CD4-positive, alpha-beta T cell treated with Interleukin-17A for 1 hour (primary cell): ENCODE results near the gene LMO7.
"Not testable (repeated sequence)": the region's sequence is repeated elsewhere in the genome, so short reads cannot be mapped to it uniquely, and the experiment has no call there.

Experiments used
- DNase-seq: peaks from one replicate; pipeline ENCODE4 v3.0.0-alpha.2; 2020

Gene LMO7

DNA sequence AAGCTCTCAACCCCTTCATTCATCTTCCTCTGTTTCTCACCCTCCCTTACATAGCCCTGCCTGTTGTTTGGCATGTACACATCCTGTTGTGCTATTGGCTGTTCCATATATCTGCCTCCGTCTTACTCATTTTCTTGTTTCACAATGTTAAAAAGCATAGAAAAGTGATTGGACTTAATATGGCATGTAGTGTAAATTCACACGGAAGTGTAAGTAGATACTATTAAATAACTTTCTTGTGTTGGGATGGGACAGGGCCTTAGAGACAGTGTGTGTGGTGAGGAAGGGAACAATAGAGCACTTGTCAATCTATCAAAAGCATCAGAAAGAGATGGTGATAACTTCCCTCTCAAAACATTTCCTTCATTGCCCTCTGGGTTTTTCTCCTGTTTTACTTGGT is 12.3 kb downstream of the LMO7 start:
- no peak for DNase-seq

DNA sequence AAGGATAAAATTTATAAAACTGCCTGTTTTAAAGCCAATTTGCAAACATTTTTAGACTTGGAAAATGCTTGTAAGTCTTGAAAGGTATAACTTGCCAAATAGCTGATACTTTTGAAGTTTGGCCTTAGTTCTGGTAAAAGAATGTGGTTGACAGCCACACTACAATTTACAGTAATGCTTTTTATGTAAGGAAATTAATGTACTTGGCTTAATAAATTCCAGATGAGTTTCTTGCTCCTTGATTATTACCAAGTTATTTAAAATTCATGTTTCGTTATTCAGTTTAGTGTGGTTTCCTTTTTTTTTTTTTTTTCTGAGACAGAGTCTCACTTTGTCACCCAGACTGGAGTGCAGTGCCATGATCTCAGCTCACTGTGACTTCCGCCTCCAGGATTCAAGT is 14.9 kb downstream of the LMO7 start:
- no peak for DNase-seq

DNA sequence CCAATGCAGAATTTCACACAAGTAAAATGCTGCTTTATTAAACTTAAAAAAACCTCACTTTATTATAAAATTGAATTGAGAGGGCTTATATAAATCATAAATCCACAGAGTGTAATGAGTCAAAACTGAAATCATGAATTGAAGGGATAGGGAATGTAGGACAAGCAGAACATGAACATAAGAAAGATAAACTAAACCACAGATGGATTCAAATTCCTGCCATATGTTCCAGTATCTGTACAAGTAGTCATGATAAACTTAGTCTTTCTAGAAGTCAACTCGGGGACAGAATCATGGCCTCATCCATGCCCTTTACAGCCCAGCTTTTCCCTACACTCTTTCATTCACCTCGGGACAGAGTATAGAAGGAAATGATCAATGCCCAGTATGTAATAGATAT is 16.6 kb downstream of the LMO7 start:
- DNase-seq, result no peak

DNA sequence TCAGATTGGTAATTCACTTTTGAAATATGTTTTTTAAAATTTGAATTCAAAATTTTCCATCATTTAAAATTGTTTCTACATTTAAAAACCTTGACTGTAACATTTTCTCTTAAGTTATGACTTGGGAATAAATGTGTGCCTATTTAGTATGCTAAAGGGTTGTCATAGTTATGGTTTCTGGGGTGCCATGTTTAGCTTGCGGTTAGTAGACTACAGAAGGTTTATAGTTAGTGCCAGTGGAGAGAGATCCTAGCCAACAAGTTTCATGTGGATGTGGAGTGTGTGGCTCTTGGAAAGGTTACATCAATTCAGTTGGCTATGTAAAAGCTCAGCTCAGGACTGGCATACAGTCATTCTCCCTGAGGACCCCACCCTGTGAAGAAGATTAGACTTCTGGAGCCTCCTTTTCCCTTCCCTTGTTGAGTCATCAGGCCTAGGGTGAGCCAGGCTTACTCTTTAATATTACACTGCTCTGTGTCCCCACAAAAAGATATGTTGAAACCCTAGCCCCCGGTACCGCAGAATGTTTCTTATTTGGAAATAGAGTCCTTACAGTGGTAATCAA is 20.4 kb downstream of the LMO7 start:
- DNase-seq, result no peak

DNA sequence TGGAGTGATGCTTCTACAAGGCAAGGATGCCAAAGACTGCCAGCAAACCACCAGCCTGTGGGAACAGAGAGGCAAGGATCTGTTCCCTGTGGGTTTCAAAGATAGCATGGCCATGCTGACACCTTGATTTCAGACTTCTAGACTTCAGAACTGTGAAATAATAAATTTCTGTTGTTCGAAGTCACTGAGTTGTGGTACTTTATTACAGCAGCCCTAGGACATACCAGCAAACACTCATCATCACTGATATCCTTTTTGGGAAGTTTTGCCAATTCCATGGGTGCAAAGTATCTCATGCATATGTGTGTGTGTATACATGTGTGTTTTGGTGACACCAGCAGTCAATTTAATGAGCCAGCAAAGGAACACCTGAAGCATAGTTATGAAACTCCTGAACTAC is 21.0 kb downstream of the LMO7 start:
- no peak for DNase-seq

DNA sequence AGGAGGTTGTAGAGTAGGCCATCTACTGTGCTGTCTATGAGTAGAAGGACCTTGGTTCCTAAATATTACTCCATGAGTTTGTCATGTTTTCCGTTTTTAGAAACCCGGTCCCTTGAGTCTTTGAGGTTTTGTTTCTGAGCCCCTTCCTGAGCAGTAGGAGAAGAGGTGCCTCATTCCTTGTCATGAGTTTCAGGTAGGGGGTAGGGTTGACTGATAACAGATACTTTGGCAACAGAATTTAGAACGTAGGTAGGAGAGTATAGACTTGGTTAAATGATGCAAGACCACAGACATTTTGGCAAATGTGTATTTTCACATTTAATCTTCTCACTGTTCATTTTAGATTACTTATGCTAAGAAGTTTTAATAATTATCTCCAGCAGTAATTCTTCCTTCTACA is 24.6 kb downstream of the LMO7 start:
- DNase-seq, result no peak

DNA sequence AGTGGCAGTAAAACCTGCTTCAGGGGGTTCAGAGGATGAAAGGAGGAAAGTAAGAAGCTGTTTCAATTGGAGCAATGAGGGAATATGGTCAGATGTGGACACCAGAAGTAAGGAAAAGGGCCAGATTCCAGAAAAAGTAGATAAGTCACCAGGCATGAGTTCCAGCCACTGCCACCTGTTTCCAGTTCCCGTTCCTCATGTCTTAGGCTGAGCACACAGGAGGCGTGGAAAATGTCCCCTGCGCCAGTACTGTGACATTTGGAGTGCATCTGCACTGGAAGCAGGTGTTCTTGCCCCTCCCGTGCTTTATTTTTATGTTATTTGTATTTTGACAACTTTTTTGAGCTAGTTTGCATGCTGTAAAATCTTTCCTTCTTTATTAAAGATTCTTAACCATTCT is 25.3 kb downstream of the LMO7 start:
- no peak for DNase-seq

DNA sequence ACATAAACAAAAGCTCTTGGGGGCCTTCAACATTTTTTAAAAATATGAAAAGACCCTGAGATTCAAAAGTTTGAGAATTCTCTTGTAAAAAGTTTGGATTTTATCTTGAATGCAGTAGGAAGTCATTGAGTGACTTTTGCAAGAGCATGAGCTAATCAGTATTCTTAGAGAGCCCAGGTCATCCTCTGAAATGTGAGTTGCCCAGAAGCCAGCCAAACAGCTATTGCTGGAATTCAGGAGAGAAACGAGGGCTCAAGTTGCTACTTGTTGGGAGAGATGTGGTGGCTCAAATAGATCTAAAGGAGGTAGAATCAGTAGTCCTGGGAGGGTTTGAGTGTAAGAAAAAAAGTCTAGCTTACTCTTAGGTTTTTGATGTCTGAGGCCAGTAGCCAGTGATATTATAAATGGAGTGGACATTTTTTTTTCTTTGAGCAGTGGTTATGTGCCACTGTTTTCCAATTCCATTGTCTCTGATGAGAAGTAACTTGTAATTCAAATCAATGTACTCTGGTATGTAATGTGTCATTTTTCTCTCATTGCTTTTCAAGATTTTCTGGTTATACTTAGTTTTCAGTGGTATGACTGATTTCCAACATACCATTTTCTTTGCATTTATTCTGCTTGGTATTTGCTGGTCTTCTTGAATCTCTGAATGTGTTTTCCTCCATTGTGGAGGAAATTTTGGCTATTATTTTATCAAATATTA is 30.7 kb downstream of the LMO7 start:
- DNase-seq, result no peak

DNA sequence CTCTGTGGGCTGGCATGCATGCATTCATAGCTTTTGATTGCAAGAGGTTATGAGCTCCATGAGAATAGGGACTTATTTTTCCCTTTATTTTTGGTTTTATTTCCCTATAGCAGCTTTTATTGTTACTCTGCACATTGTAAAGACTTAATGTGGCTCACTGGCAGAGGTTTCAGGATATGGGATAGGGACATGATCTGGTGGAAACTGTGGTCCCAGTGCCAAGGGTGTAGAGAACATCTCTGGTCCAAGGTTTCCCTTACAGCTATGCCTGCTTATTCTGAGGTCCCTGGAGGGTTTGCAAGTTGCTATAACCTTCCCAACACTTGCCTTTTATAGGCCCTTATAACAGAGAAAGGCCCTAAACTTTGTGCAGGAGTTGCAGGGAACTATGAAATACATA is 33.6 kb downstream of the LMO7 start:
- no peak for DNase-seq

DNA sequence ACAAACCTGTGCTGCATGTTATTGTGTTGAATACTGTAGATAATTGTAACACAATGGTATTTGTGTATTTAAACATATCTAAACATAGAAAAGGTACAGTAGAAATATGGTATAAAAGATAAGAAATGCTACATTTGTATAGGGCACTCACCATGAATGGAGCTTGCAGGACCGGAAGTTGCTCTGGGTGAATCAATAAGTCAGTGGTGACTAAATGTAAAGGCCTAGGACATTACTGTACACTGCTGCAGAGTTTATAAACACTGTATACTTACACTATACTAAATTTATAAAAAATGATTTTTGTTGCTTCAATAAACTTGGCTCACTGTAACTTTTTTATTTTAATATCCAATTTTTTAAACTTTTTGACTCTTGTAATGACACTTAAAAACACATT is 34.4 kb downstream of the LMO7 start:
- no peak for DNase-seq

DNA sequence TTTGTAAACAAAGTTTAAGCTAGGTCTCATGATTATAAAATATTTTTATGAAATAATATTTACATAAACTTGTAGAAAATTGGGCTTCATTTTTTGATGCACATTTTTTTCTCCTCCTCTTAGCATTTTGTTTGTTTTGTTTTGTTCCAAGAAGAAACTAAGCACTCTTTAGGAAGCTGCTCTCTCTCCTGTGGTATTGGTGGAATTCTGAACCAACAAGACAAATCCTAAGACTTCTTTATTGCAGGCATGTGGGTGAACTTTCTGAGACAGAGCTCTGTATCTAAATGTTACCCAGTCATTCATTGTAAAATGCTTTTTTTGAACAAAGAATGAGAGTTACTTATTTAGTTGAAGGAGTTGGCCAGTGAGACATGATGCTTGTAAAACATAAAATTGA is 39.3 kb downstream of the LMO7 start:
- no peak for DNase-seq

DNA sequence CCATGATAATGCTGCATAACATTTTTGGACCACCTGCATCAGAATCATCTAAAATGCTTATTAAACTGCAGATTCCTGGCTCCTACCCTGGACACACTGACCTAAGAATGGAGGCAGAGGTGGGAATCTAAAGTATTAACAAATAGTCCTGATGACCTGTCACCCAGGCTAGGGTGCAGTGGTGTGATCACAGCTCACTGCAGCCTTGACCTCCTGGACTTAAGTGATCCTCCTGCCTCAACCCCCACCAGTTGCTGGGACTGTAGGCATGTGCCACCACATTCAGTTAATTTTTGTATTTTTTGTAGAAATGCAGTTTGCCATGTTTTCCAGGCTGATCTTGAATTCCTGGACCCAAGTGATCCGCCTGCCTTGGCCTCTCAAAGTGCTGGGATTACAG is 43.3 kb downstream of the LMO7 start:
- DNase-seq, result no peak

DNA sequence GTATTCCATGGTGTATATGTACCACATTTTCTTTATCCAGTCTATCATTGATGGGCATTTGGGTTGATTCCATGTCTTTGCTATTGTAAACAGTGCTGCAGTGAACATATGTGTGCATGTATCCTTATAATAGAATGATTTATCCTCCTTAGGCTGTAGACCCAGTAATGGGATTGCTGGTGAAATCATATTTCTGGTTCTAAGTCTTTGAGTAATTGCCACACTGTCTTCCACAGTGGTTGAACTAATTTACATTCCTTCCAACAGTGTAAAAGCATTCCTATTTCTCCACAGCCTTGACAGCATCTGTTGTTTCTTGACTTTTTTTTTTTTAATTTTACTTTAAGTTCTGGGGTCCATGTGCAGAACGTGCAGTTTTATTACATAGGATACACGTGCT is 44.1 kb downstream of the LMO7 start:
- not testable (repeated sequence) for DNase-seq

DNA sequence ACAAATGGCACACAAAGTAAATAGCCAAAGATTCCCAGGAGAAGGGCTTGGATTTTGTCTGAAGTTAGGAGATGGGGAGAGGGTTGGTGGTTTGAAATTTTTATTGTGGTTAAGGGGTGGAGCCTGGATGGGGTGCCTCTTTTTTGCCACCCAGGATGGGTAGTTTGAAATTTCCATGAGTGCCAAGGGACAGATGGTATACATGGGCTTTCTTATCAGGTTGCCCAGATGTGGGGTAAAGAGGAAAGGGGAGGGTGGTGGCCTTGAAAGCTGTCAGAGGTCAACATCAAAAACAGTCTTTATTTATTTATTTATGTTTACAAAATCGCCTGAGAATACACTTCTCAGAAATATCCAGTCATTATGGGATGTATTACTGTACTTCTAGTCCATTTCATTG is 46.2 kb downstream of the LMO7 start:
- DNase-seq, result no peak

DNA sequence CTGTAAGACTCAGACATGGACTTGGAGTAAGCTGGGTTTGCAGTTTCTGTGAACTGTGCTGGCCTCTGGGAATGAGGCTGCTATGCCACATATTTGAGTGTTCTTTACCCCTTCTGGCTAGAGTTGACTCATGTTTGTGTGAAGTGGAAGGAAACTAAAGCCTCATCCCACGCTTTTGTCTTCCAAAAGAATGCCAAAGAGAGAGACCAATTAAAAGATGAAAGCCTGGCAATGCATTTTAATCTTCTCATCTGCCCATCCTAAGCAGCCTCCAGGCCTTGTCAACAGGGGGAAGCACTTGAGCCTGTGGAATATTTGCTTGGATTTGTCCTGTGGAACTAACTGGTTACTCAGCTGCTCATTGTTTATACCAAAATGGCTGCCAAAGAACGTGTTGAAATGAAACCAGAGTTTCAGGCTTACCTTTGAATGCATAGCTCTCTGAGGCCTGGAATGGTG is 49.1 kb downstream of the LMO7 start:
- DNase-seq, result no peak

DNA sequence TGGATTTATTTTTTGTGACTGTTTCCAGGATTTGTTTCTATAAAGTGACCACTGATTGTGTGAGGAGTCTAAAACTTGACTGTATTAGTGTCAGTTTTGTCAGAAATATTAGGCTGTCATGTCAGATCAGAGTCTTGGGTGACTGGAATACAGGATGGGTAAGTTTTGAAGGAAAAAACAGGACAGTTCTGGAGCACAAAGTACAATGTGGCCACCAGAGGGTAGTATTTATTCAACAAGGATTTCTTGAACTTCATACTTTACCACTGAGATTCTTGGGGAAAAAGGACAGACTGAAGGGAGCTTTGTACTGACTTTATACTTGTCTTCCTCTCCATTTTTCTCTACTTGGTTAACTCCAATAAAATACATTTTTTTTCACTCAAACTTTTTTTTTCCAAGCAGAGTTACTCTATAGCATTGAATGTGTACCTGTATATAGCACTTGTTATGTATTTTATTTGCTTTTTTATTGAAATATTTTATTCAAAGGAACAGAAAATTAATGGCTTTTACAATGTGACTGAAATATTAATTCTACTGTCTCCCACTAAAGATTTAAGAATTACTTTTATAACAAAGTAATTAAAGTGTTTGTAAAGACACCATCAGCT is 51.1 kb downstream of the LMO7 start:
- DNase-seq, result no peak

DNA sequence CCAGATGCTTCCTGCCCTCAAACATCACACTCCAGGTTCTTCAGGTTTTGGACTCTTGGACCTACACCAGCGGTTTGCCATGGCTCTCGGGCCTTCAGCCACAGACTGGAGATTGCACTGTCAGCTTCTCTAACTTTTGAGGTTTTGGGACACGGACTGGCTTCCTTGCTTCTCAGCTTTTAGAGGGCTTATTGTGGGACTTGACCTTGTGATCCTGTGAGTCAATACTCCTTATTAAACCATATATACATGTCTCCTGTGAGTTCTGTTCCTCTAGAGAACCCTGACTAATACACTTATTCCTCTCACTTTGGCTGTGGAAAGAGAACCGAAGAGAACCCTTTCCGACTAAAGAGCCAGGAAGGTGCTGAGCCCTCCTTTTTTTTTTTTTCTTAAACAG is 53.6 kb downstream of the LMO7 start:
- no peak for DNase-seq

DNA sequence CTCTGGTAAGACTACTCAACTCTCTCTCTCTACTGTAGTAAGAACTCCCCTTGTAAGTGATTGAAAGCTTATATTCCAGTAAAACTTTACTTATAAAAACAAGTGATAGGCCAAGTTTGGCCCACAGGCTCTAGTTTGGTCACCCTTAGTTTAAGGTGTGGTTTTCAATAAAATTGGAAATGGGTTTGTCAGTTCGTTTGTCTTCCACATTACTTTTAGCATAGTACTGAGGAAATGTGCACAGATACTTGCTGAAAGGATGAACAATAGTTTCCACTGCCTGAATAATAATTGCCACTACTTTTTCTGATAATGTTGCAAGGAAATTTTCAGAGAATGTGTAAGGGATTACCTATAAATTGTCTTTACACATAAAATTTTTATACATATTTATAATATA is 54.5 kb downstream of the LMO7 start:
- DNase-seq, result no peak

DNA sequence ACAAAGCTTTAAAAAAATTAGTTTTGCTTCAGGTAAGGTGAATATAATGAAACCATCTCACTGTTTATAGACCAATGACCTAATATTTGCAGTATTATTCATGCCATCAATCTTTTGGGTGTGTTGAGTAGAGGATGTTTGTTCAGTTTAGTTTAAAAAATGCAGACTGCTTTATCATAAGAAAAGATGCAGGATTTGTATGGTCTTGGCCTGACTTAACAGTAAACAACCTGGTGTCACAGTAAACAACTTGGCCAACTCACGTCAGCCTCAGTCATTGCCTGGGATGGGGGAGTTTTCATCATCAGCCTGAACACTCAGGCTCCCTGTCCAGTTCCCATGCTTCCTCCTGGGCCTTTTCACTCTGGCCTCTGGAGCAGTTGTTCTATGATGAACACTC is 55.1 kb downstream of the LMO7 start:
- DNase-seq, result no peak

DNA sequence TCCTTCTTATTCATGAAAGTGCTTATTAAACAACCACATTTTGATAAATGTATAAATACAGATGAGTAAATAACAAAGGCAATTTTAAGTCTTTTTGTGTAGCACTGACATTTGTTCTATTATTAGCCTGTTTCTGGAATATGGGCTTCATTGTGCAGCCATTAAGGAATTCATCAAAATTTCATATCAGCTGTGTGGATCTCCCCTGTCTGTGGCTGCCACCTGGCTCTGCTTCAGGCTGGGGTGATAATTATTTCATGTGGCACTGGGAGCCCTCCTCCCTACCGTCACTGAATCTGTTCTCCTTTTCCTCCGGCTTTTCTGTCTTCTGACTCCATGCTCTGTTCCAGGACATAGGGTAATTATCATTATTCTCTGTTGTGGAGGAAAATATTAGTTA is 57.1 kb downstream of the LMO7 start:
- DNase-seq, result no peak

DNA sequence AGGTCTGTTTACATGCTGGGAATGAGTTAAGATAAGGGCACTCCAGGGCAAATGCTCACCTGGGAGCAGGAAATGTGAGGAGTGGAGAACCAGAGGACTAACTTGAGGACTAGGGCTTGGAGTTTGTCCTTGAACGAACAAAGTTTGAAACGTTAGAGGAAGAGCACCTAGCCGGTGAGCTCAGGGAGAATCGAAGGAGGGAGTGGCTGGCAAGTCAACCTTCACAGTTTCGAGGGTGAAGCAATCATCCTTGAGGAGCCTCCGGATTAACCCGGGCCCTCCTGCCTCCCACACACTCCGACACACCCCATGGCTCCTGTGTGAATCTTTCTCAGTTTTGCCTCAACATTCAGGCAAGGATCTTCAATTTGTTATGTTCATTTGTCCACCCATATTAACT is 58.6 kb downstream of the LMO7 start:
- DNase-seq, result no peak

DNA sequence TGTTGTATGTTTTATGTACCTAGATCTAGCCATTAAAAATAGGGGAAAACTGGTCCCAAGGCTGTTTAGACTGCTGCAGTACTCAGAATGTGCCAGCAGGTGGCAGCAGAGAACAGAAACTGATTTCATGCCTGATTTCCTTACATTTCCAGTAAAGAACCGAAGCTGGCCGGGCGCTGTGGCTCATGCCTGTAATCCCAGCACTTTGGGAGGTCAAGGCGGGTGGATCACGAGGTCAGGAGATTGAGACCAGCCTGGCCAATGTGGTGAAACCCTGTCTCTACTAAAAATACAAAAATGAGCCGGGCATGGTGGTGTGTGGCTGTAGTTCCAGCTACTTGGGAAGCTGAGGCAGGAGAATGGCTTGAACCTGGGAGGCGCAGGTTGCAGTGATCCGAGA is 59.8 kb downstream of the LMO7 start:
- DNase-seq, result peak; percentile 72

DNA sequence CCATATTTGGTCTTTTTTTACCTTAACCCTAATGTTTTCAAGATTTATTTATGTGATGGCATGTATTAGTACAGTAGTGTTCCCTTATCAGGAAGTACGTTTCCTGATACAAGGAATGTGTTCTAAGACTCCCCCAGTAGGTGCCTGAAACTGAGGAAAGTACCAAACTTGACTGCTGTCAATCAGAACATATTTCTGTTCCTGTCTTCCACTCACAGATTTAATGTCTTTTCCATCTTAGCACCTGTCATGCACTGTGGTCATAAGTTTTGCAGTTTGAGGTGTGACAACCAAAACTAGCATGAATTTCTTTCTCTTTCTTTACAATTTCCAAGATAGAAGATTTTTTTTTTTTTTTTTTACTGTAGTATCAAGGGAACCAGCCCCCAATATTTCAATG is 62.9 kb downstream of the LMO7 start:
- no peak for DNase-seq

DNA sequence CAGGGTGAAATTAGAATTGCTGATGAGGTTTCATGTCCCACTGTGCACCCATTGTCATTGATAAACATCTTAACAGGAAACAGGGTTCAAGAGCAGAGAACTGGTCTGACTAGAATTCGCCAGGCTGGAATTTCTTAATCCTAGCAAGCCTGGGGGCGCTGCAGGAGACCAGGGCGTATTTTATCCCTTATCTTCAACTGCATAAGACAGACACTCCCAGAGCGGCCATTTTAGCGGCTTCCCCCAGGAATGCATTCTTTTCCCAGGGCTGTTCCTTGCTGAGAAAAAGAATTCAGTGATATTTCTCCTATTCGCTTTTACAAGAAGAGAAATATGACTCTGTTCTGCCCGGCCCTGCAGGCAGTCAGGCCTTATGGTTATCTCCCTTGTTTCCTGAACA is 63.6 kb downstream of the LMO7 start:
- not testable (repeated sequence) for DNase-seq

DNA sequence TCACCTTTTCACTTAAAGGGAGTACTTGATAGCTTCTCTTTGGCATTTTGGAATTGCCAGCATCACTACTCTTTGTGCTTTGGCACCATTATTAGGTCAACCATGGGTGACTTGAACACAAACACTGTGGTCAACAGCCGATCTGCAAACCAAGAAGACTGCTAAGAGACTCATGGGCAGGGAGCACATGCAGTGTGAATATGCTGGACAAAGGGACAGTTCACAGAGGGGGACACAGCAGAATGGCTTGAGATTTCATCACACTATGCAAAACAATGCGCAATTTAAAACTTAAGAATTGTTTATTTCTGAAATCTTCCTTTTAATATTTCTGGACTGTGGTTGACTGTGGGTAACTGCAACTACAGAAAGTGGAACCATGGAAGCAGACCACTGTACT is 64.4 kb downstream of the LMO7 start:
- no peak for DNase-seq
